ENCODE results near the gene TTLL8.
A peak's percentile ranks its signal among the peaks of the same experiment; 100 is the strongest.
"Not testable (repeated sequence)": the region's sequence is repeated elsewhere in the genome, so short reads cannot be mapped to it uniquely, and the experiment has no call there.

Gene TTLL8

GRCh38 chr22:49991907-49992533 is 66.1 kb downstream of the TTLL8 start:
- CTCF ChIA-PET: no interaction called here
- POLR2A ChIA-PET: no interaction called here
- DNase-seq (ENCODE audit: extremely low spot score): no peak
- TF ChIP-seq FOXA1 (IDR thresholded peaks at IDR 0.05) (no peak), LEF1 (IDR thresholded peaks at IDR 0.05; ENCODE audit: borderline replicate concordance) (no peak), FOXM1 (IDR thresholded peaks at IDR 0.05; ENCODE audit: borderline replicate concordance) (no peak), ARNT (IDR thresholded peaks at IDR 0.05) (no peak), FOXK2 (IDR thresholded peaks at IDR 0.05) (no peak), CTBP1 (IDR thresholded peaks at IDR 0.05; ENCODE audit: borderline replicate concordance) (no peak), HDGF (IDR thresholded peaks at IDR 0.05; ENCODE audit: borderline replicate concordance) (no peak), ZNF384 (IDR thresholded peaks at IDR 0.05) (no peak), L3MBTL2 (conservative IDR thresholded peaks at IDR 0.05) (no peak), NFRKB (IDR thresholded peaks at IDR 0.05) (no peak), BHLHE40 (IDR thresholded peaks at IDR 0.05; ENCODE audit: borderline replicate concordance) (no peak), PKNOX1 (IDR thresholded peaks at IDR 0.05) (no peak)

DNA sequence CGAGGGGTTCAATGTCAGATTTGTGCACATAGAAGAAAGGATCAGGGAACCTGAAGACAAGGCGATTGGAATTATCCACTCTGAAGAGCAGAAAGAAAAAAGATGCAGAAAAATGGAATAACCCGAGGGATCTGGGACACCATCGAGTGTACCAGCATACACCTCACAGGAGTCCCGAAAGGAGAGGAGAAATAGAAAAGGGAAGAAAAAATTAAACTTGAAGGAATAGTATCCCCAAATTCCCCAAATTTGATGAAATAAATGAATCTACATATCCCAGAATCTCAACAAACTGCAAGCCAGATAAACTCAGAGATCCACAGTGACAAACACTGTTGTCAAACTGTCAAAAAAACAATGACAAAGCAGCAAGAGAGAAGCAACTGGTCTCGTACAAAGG is 66.9 kb downstream of the TTLL8 start:
- no peak for TF ChIP-seq CTBP1 (IDR thresholded peaks at IDR 0.05; ENCODE audit: borderline replicate concordance)
- DNase-seq (ENCODE audit: extremely low spot score): no peak
- CTCF ChIA-PET: no interaction called here
- POLR2A ChIA-PET: no interaction called here

DNA sequence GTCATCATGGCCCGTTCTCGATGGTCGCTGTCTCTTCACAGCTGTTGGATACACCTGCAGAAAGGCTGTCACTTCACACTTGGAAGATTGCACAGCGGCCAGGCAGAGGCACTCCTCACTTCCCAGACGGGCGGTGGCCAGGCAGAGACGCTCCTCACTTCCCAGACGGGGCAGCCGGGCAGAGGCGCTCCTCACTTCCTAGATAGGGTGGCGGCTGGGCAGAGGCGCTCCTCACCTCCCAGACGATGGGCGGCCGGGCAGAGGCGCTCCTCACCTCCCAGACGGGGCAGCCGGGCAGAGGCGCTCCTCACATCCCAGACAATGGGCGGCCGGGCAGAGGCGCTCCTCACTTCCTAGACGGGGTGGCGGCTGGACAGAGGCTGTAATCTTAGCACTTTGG is 68.3 kb downstream of the TTLL8 start:
- CTCF ChIA-PET, POLR2A ChIA-PET: not testable (repeated sequence)

GRCh38 chr22:49986325-49986724 is 71.8 kb downstream of the TTLL8 start:
- POLR2A ChIA-PET: no interaction called here
- TF ChIP-seq SUZ12 (IDR thresholded peaks at IDR 0.05) (no peak), FOXK2 (IDR thresholded peaks at IDR 0.05) (no peak), TARDBP (IDR thresholded peaks at IDR 0.05) (no peak), LEF1 (IDR thresholded peaks at IDR 0.05; ENCODE audit: borderline replicate concordance) (no peak), HDGF (IDR thresholded peaks at IDR 0.05; ENCODE audit: borderline replicate concordance) (no peak), BHLHE40 (IDR thresholded peaks at IDR 0.05; ENCODE audit: borderline replicate concordance) (no peak)
- CTCF ChIA-PET: no interaction called here
- no peak for DNase-seq (ENCODE audit: extremely low spot score)

More for the DNA sequence above, 68.3 kb downstream of the TTLL8 start:
- not testable (repeated sequence) for DNase-seq (ENCODE audit: extremely low spot score)

DNA sequence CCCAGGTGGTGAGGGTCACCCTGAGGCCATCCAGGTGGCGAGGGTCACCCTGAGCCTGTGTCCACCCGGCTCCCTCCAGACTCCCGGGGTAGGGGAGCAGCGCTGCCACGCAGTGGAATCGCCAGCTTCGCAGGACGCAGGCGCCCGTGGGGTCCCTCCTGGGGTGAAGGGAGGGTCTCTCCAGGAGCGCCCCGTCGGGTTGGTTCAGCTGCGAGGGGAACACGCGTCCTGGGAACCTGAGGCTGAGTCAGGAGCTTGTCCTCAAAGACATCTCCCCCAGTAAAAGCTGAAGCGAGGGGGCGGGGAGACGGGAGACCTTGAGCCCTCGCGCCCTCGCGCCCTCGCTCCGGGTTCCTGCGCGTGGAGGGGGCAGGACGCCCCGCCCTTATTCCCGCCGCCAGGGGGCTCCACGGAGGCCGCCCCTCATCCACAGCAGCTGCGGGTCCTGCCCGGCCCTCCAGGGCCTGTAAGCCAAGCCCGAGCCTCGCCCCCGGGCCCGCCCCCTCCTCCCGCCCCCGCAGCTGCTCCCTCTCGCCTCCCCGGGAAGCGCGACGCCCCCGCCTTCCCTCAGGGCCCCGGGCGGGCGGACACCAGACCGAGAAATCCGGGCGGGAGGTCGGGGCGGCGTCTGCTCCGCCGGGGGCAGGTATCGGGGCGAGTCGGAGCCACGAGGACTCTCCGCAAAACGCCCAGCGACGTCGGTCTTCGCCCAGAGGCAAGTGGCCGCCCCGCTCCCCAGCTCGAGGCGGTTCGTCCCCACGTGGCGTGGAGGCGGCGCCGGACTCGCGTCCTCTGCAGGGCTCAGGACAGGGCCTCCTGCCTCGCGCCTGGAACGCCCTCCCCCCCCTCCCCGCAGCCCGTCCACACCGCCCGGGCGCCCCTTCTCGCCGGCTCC is 74.7 kb downstream of the TTLL8 start:
- ChIA-PET POLR2A (no interaction called here), CTCF (no interaction called here)
- no peak for DNase-seq (ENCODE audit: extremely low spot score)
- TF ChIP-seq FOXM1 (IDR thresholded peaks at IDR 0.05; ENCODE audit: borderline replicate concordance) (no peak), SUZ12 (IDR thresholded peaks at IDR 0.05) (no peak), SP1 (IDR thresholded peaks at IDR 0.05) (no peak), FOXK2 (IDR thresholded peaks at IDR 0.05) (no peak), ELF4 (IDR thresholded peaks at IDR 0.05) (no peak), CTBP1 (IDR thresholded peaks at IDR 0.05; ENCODE audit: borderline replicate concordance) (no peak), L3MBTL2 (conservative IDR thresholded peaks at IDR 0.05) (no peak), PKNOX1 (IDR thresholded peaks at IDR 0.05) (no peak), BHLHE40 (IDR thresholded peaks at IDR 0.05; ENCODE audit: borderline replicate concordance) (no peak), FOXA1 (IDR thresholded peaks at IDR 0.05) (no peak), NFRKB (IDR thresholded peaks at IDR 0.05) (no peak), ZNF384 (IDR thresholded peaks at IDR 0.05) (no peak), HDGF (IDR thresholded peaks at IDR 0.05; ENCODE audit: borderline replicate concordance) (no peak), LEF1 (IDR thresholded peaks at IDR 0.05; ENCODE audit: borderline replicate concordance) (no peak), ARNT (IDR thresholded peaks at IDR 0.05) (no peak), TARDBP (IDR thresholded peaks at IDR 0.05) (no peak)

DNA sequence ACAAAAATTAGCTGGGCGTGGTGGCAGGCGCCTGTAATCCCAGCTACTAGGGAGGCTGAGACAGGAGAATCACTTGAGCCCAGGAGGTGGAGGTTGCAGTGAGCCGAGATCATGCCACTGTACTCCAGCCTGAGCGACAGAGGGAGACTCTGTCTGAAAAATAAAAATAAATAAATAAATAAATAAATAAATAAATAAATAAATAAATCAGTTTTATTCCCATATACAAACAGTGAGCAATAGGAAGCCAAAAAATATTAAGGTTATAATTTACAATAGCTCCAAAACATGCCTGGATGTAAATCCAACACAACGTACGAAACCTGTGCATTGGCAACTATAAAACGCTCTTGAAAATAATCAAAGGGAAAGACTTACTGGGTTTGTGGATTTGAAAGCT is 76.3 kb downstream of the TTLL8 start:
- DNase-seq (ENCODE audit: extremely low spot score); CTCF ChIA-PET; POLR2A ChIA-PET: not testable (repeated sequence)

- ChIA-PET POLR2A (no interaction called here), CTCF (interaction anchor here (0.6 to 1.1 kb wide), 5 partner anchors 14 to 88 kb away, joined by 3 to 4 read pairs (median 3); no protein-coding TSS in a partner anchor)
- DNase-seq (ENCODE audit: extremely low spot score): peak; percentile 57
- TF ChIP-seq FOXM1 (IDR thresholded peaks at IDR 0.05; ENCODE audit: borderline replicate concordance) (no peak), FOXA1 (IDR thresholded peaks at IDR 0.05) (no peak), NFRKB (IDR thresholded peaks at IDR 0.05) (no peak), SUZ12 (IDR thresholded peaks at IDR 0.05) (no peak), ARNT (IDR thresholded peaks at IDR 0.05) (no peak)
Measured at GRCh38 chr22:49979587-49980264, 78.4 kb downstream of the TTLL8 start.
